GM23338 (cell line): ENCODE measurements around the gene FOXE3. TPM values are rescaled to one million over a fixed set of nuclear protein-coding genes. Genes with fewer than 3 reads are reported as not detected.

Source experiments
- ATAC-seq: fragments of 200-7000 bp; cut with Tn5 transposase; 3 replicates; pipeline ENCODE4 v1.9.1; 2020
- DNase-seq: peaks from one replicate; pipeline ENCODE4 v3.0.0-alpha.2; 2015; ENCODE audit warnings: low spot score
- H2AFZ ChIP-seq: fragments of 200-600 bp; sonication (generic); 2 replicates; pipeline ENCODE4 v1.8.0; 2016; ENCODE audit warnings: antibody characterized with exemption, mild to moderate bottlenecking, moderate library complexity
- H3F3A ChIP-seq: fragments of 200-600 bp; sonication (generic); replicated peaks from 2 replicates; pipeline ENCODE4 v1.8.0; 2017; ENCODE audit warnings: antibody characterized with exemption, mixed run types, low read depth
- H3K27ac ChIP-seq: fragments of 200-600 bp; sonication (generic); 2 replicates; pipeline ENCODE4 v1.6.1; 2016; ENCODE audit warnings: low read depth
- H3K27me3 ChIP-seq: fragments of 200-600 bp; sonication (generic); 2 replicates; pipeline ENCODE4 v1.8.0; 2016; ENCODE audit warnings: mild to moderate bottlenecking, mixed run types, moderate library complexity; ENCODE audit not compliant: insufficient read depth
- H3K36me3 ChIP-seq: fragments of 200-600 bp; sonication (generic); 2 replicates; pipeline ENCODE4 v1.8.0; 2016; ENCODE audit warnings: mild to moderate bottlenecking; ENCODE audit not compliant: insufficient read depth
- H3K4me1 ChIP-seq: fragments of 200-600 bp; sonication (generic); 2 replicates; pipeline ENCODE4 v1.8.0; 2016; ENCODE audit warnings: mild to moderate bottlenecking, moderate library complexity; ENCODE audit not compliant: insufficient read depth
- H3K4me2 ChIP-seq: fragments of 200-600 bp; sonication (generic); 2 replicates; pipeline ENCODE4 v1.7.1; 2017; ENCODE audit warnings: mixed run types
- H3K4me3 ChIP-seq: fragments of 200-600 bp; sonication (generic); 2 replicates; pipeline ENCODE4 v1.6.1; 2016; ENCODE audit warnings: mixed run types
- H3K79me2 ChIP-seq: fragments of 200-600 bp; sonication (generic); replicated peaks from 2 replicates; pipeline ENCODE4 v1.8.0; 2017; ENCODE audit warnings: mild to moderate bottlenecking; ENCODE audit not compliant: insufficient read depth
- H3K9me2 ChIP-seq: fragments of 200-600 bp; sonication (generic); 2 replicates; pipeline ENCODE4 v1.8.0; 2017; ENCODE audit not compliant: insufficient read depth
- H4K20me1 ChIP-seq: fragments of 200-600 bp; sonication (generic); replicated peaks from 2 replicates; pipeline ENCODE4 v1.8.0; 2017; ENCODE audit warnings: mild to moderate bottlenecking; ENCODE audit not compliant: insufficient read depth
- H3K27ac Mint-ChIP-seq: 2 replicates; pipeline ENCODE4 v1.8.0; 2020; ENCODE audit warnings: inconsistent platforms, mild to moderate bottlenecking, moderate library complexity, mixed read lengths
- H3K27me3 Mint-ChIP-seq: 3 replicates; pipeline ENCODE4 v1.8.0; 2022; ENCODE audit warnings: low read depth, mild to moderate bottlenecking, moderate library complexity, mixed read lengths, inconsistent platforms; ENCODE audit not compliant: insufficient read depth, poor library complexity
- H3K36me3 Mint-ChIP-seq: 3 replicates; pipeline ENCODE4 v1.8.0; 2021; ENCODE audit warnings: low read depth, mild to moderate bottlenecking, inconsistent platforms, moderate library complexity, mixed read lengths
- H3K4me1 Mint-ChIP-seq: 3 replicates; pipeline ENCODE4 v1.8.0; 2020; ENCODE audit warnings: mild to moderate bottlenecking, inconsistent platforms, mixed read lengths
- H3K4me3 Mint-ChIP-seq: 3 replicates; pipeline ENCODE4 v1.8.0; 2021; ENCODE audit warnings: moderate library complexity, mild to moderate bottlenecking, inconsistent platforms, mixed read lengths
- H3K9me3 Mint-ChIP-seq: 3 replicates; pipeline ENCODE4 v1.8.0; 2020; ENCODE audit warnings: moderate library complexity, mild to moderate bottlenecking, inconsistent platforms, mixed read lengths
- CREB1 ChIP-seq: fragments of 250-450 bp; sonication (Bioruptor Pico); IDR thresholded peaks from 2 replicates; pipeline ENCODE4 v1.5.0; 2020; ENCODE audit warnings: low read depth, mild to moderate bottlenecking, moderate library complexity
- EZH2 ChIP-seq: fragments of 200-600 bp; sonication (generic); IDR thresholded peaks from one replicate; pipeline ENCODE4 v1.8.0; 2017; ENCODE audit warnings: antibody characterized with exemption, mild to moderate bottlenecking, low read depth; ENCODE audit not compliant: unreplicated experiment
- EZH2phosphoT487 ChIP-seq: fragments of 200-600 bp; sonication (generic); IDR thresholded peaks from one replicate; pipeline ENCODE4 v1.8.1; 2018; ENCODE audit warnings: antibody characterized with exemption; ENCODE audit not compliant: unreplicated experiment
- JUNB ChIP-seq: IDR thresholded peaks from one replicate; pipeline ENCODE4 v1.6.1; 2016; ENCODE audit warnings: antibody characterized with exemption; ENCODE audit not compliant: unreplicated experiment
- NANOG ChIP-seq: IDR thresholded peaks from 2 replicates; pipeline ENCODE4 v1.6.1; 2016; ENCODE audit warnings: antibody characterized with exemption, borderline replicate concordance
- STAT1 ChIP-seq: IDR thresholded peaks from one replicate; pipeline ENCODE4 v1.6.1; 2016; ENCODE audit warnings: antibody characterized with exemption; ENCODE audit not compliant: unreplicated experiment
- ZNF462 ChIP-seq: fragments of 250-450 bp; sonication (Bioruptor Pico); IDR thresholded peaks from 2 replicates; pipeline ENCODE4 v1.5.0; 2020; ENCODE audit warnings: mild to moderate bottlenecking, moderate library complexity
- polyA plus RNA-seq: library from polyadenylated mRNA; unstranded; fragments of >200 nt; fragmentation: Nextera tagmentation; extraction: Ambion mirVana; gene quantifications from 2 replicates; pipeline ENCODE4 v1.2.1, GENCODE V29; 2016
- total RNA-seq: library from RNA; depleted of rRNA; stranded (reverse); fragments of >200 nt; shearing (Covaris generic); gene quantifications from 2 replicates; pipeline ENCODE4 v1.2.3, GENCODE V29; 2014
- TF ChIP-seq, protein P1 (sequence below), 2 experiments: fragments of 200-600 bp in 1 of 2; sonication (generic) in 1 of 2; conservative IDR thresholded peaks; 2 replicates each; pipeline versions ENCODE4 v1.5.1 to v1.6.1; 2016 to 2017; ENCODE audit warnings: antibody characterized with exemption in 2 of 2, low read depth in 2 of 2, mild to moderate bottlenecking in 2 of 2, moderate library complexity in 1 of 2
- TF ChIP-seq, protein P2 (sequence below): IDR thresholded peaks from one replicate; pipeline ENCODE4 v1.6.1; 2018; ENCODE audit warnings: antibody characterized with exemption; ENCODE audit not compliant: unreplicated experiment

The FOXE3 gene
- total and polyA plus RNA-seq, 2 experiments from 2014 or later = not detected

DNA sequence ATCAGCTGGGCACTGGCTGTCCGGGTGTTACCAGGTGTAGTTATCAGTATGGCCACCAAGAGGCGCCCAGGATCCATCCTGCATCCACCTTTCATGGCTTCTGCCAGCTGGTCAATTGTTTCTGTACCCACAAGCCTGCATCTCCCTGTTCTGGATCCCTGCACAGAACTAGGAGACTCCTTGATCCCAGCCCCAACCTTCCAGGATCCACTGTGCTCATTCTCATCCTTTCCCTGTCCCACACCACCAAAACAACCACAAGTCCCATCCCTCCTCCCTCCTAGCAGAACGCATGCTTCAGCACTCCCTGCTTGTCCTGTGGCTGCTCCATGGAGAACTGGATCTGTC is 27.2 kb upstream of the FOXE3 start:
- H2AFZ ChIP-seq = 0 out of 2 replicates have a peak overlapping the region, but pooled peaks have one; percentile 84
- H3K9me3 Mint-ChIP-seq = no peaks in the 10 kb centered on the region
- no peak overlapping the region for H3K4me3 ChIP-seq
- TF ChIP-seq EZH2phosphoT487 (no peak), CREB1 (no peak), NANOG (no peak)
- TF ChIP-seq, protein P1, sequence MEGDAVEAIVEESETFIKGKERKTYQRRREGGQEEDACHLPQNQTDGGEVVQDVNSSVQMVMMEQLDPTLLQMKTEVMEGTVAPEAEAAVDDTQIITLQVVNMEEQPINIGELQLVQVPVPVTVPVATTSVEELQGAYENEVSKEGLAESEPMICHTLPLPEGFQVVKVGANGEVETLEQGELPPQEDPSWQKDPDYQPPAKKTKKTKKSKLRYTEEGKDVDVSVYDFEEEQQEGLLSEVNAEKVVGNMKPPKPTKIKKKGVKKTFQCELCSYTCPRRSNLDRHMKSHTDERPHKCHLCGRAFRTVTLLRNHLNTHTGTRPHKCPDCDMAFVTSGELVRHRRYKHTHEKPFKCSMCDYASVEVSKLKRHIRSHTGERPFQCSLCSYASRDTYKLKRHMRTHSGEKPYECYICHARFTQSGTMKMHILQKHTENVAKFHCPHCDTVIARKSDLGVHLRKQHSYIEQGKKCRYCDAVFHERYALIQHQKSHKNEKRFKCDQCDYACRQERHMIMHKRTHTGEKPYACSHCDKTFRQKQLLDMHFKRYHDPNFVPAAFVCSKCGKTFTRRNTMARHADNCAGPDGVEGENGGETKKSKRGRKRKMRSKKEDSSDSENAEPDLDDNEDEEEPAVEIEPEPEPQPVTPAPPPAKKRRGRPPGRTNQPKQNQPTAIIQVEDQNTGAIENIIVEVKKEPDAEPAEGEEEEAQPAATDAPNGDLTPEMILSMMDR (conservative IDR thresholded peaks at IDR 0.05; ENCODE audit: low read depth in 2 of 2) = peak; percentile 69 to 93
- H3K79me2 ChIP-seq = no peaks in the 10 kb centered on the region
- H3K36me3 ChIP-seq = no peaks in the 10 kb centered on the region
- H3K36me3 Mint-ChIP-seq = no peaks in the 10 kb centered on the region
- no peaks in the 10 kb centered on the region for H3K4me1 Mint-ChIP-seq
- ATAC-seq (peak; percentile 96), DNase-seq (peak; percentile 83)
- H3K9me2 ChIP-seq = no peaks in the 10 kb centered on the region
- H4K20me1 ChIP-seq = no peaks in the 10 kb centered on the region; the same call in 1 of the 2 replicates
- H3K4me3 Mint-ChIP-seq = no peak overlapping the region
- no peak overlapping the region for H3K4me2 ChIP-seq
- H3K4me1 ChIP-seq = no peaks in the 10 kb centered on the region
- no peaks in the 10 kb centered on the region for H3F3A ChIP-seq
- H3K27me3 ChIP-seq = peaks cover 11% of the 10 kb centered on the region
- H3K27ac Mint-ChIP-seq = no peak overlapping the region
- H3K27ac ChIP-seq = no peak overlapping the region
- H3K27me3 Mint-ChIP-seq = peaks cover 14% of the 10 kb centered on the region

GRCh38 chr1:47389731-47390130 is 26.4 kb upstream of the FOXE3 start:
- no peaks in the 10 kb centered on the region for H3K9me3 Mint-ChIP-seq
- peaks cover 11% of the 10 kb centered on the region for H3K27me3 ChIP-seq
- ATAC-seq = no peak
- H3K4me1 ChIP-seq = no peaks in the 10 kb centered on the region
- no peaks in the 10 kb centered on the region for H3K9me2 ChIP-seq
- no peak overlapping the region for H3K4me3 Mint-ChIP-seq
- H3F3A ChIP-seq = no peaks in the 10 kb centered on the region
- no peak overlapping the region for H3K27ac Mint-ChIP-seq
- no peak overlapping the region for H3K4me3 ChIP-seq
- no peaks in the 10 kb centered on the region for H3K4me1 Mint-ChIP-seq
- H3K36me3 ChIP-seq = no peaks in the 10 kb centered on the region
- no peak overlapping the region for H2AFZ ChIP-seq
- no peaks in the 10 kb centered on the region; the same call in 1 of the 2 replicates for H4K20me1 ChIP-seq
- no peak overlapping the region for H3K27ac ChIP-seq
- no peak for DNase-seq
- H3K36me3 Mint-ChIP-seq = no peaks in the 10 kb centered on the region
- H3K27me3 Mint-ChIP-seq = peaks cover 13% of the 10 kb centered on the region
- H3K4me2 ChIP-seq = no peak overlapping the region
- no peaks in the 10 kb centered on the region for H3K79me2 ChIP-seq
- no peak for TF ChIP-seq CREB1
- TF ChIP-seq STAT1 = no peak
- no peak for TF ChIP-seq ZNF462 (CRISPR knock-in tag)
- TF ChIP-seq EZH2 = no peak
- TF ChIP-seq, protein P2, sequence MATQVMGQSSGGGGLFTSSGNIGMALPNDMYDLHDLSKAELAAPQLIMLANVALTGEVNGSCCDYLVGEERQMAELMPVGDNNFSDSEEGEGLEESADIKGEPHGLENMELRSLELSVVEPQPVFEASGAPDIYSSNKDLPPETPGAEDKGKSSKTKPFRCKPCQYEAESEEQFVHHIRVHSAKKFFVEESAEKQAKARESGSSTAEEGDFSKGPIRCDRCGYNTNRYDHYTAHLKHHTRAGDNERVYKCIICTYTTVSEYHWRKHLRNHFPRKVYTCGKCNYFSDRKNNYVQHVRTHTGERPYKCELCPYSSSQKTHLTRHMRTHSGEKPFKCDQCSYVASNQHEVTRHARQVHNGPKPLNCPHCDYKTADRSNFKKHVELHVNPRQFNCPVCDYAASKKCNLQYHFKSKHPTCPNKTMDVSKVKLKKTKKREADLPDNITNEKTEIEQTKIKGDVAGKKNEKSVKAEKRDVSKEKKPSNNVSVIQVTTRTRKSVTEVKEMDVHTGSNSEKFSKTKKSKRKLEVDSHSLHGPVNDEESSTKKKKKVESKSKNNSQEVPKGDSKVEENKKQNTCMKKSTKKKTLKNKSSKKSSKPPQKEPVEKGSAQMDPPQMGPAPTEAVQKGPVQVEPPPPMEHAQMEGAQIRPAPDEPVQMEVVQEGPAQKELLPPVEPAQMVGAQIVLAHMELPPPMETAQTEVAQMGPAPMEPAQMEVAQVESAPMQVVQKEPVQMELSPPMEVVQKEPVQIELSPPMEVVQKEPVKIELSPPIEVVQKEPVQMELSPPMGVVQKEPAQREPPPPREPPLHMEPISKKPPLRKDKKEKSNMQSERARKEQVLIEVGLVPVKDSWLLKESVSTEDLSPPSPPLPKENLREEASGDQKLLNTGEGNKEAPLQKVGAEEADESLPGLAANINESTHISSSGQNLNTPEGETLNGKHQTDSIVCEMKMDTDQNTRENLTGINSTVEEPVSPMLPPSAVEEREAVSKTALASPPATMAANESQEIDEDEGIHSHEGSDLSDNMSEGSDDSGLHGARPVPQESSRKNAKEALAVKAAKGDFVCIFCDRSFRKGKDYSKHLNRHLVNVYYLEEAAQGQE = no peak
- TF ChIP-seq JUNB = no peak
- TF ChIP-seq NANOG = no peak
- TF ChIP-seq EZH2phosphoT487 = no peak
